Erythroblast (primary cell): ENCODE data around the gene SPATA20.

ENCODE experiments used
- GATA1 ChIP-seq: IDR thresholded peaks from 2 replicates; pipeline ENCODE4 v1.6.1; 2011; ENCODE audit warnings: low read depth, mild to moderate bottlenecking, control low read depth, low read length, moderate library complexity
- POLR2A ChIP-seq: IDR thresholded peaks from 2 replicates; pipeline ENCODE4 v1.6.1; 2011; ENCODE audit warnings: mild to moderate bottlenecking, low read length

DNA sequence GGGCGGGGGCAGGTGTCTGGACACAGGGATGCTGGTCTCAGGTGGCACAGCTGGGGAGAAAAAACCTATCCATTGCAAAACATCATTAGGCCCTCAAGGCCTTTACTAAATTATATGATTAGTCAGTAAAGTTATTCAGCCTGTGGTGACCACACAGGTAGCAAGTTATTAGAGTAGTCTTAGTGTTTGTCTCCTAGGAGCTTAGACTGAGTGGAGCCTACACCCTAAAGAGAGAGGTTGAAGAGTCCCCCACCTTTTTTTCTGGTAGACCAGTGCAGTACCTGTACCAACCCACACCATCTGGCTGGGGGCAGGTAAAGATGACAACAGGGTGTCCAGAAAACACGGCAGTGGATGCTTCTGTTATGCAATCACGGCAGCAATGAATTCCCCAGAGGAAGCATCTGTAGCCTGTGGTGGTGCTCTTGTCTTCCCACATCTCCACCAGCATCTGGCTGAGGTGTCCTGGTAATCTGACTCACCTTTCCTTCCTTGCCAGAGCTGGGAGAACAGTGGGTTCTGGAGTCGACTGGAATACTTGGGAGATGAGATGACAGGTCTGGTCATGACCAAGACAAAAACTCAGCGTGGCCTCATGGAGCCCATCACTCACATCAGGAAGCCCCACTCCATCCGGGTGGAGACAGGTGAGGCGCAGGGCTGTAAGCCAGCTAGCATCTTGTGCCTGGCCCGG is 27.7 kb upstream of the SPATA20 start:
- TF ChIP-seq POLR2A (no peak), GATA1 (no peak)
